GM12878 (cell line): ENCODE results near the gene MICALL1. TPM values are rescaled to one million over a fixed set of nuclear protein-coding genes. Genes with fewer than 3 reads are reported as not detected.

Source experiments
- ATAC-seq: fragments of 200-7000 bp; cut with Tn5 transposase; 3 replicates; pipeline ENCODE4 v1.9.1; 2020; ENCODE audit warnings: mild to moderate bottlenecking, moderate library complexity
- BruUV-seq: library from RNA; stranded (reverse); fragments of 400-500 nt; replicated peaks from 2 replicates; lab custom pipeline; 2021; lab: Mats Ljungman, UMichigan
- CTCF ChIA-PET: fragments of 300-600 bp; sonication (Branson Sonifier 250); formaldehyde crosslinking; extraction: SDS; loops from one replicate; lab custom pipeline; 2021; ENCODE audit warnings: inconsistent platforms; lab: Yijun Ruan, JAX
- POLR2A ChIA-PET: fragments of 350-600 bp; formaldehyde crosslinking; extraction: SDS; loops from one replicate; lab custom pipeline; 2021; ENCODE audit warnings: inconsistent platforms; lab: Charles Lee
- RAD21 ChIA-PET: fragments of 300-600 bp; sonication (Branson Sonifier 250); formaldehyde crosslinking; loops from one replicate; lab custom pipeline; 2023; ENCODE audit warnings: antibody characterized with exemption; ENCODE audit not compliant: unreplicated experiment; lab: Charles Lee
- SMC1A ChIA-PET: fragments of 300-600 bp; sonication (Branson Sonifier 250); formaldehyde crosslinking; loops from one replicate; lab custom pipeline; 2023; ENCODE audit not compliant: unreplicated experiment, uncharacterized antibody; lab: Charles Lee
- DNase-seq: peaks from one replicate; pipeline ENCODE4 v3.0.0-alpha.2; 2011; ENCODE audit warnings: low read depth, low spot score
- FAIRE-seq: peaks from 3 replicates; lab custom pipeline; 2011; peaks lifted over from hg19 to GRCh38; lab: Jason Lieb, UNC
- H2AFZ ChIP-seq: 2 replicates; pipeline ENCODE4 v1.6.0; 2011; ENCODE audit warnings: low read depth, low read length, control low read depth; ENCODE audit not compliant: control insufficient read depth
- H3K27ac ChIP-seq: 2 replicates; pipeline ENCODE4 v1.5.1; 2011; ENCODE audit warnings: control low read depth; ENCODE audit not compliant: control insufficient read depth, insufficient read depth
- H3K27me3 ChIP-seq, 2 experiments: replicated peaks in 1 of 2; 2 replicates each; pipeline versions ENCODE4 v1.6.0 to v1.6.1; 2011; ENCODE audit warnings: low read length in 1 of 2; ENCODE audit not compliant: control insufficient read depth in 2 of 2, insufficient read depth in 2 of 2
- H3K36me3 ChIP-seq, 2 experiments: 2 replicates each; pipeline ENCODE4 v1.5.1; 2011; ENCODE audit warnings: low read length in 1 of 2; ENCODE audit not compliant: control insufficient read depth in 2 of 2, insufficient read depth in 2 of 2
- H3K4me1 ChIP-seq: 2 replicates; pipeline ENCODE4 v1.6.1; 2011; ENCODE audit warnings: mild to moderate bottlenecking, low read length, moderate library complexity, mixed read lengths; ENCODE audit not compliant: control insufficient read depth, insufficient read depth
- H3K4me2 ChIP-seq: 2 replicates; pipeline ENCODE4 v1.6.0; 2011; ENCODE audit warnings: control low read depth; ENCODE audit not compliant: control insufficient read depth, insufficient read depth
- H3K4me3 ChIP-seq: fragments of 200-600 bp; sonication (generic); 2 replicates; pipeline ENCODE4 v1.5.1; 2016
- H3K79me2 ChIP-seq: 2 replicates; pipeline ENCODE4 v1.6.0; 2011; ENCODE audit warnings: low read length; ENCODE audit not compliant: control insufficient read depth, insufficient read depth
- H3K9ac ChIP-seq: 2 replicates; pipeline ENCODE4 v1.8.0; 2011; ENCODE audit warnings: low read length, control low read depth, mixed read lengths; ENCODE audit not compliant: control insufficient read depth, insufficient read depth
- H3K9me3 ChIP-seq: replicated peaks from 3 replicates; pipeline ENCODE4 v1.5.1; 2011; ENCODE audit warnings: mild to moderate bottlenecking, low read length; ENCODE audit not compliant: control insufficient read depth, insufficient read depth
- H4K20me1 ChIP-seq: 2 replicates; pipeline ENCODE4 v1.6.0; 2011; ENCODE audit not compliant: control insufficient read depth, insufficient read depth
- E2F8 ChIP-seq: fragments of 450-650 bp; IDR thresholded peaks from 2 replicates; pipeline ENCODE4 v1.6.1; 2018; ENCODE audit warnings: mild to moderate bottlenecking, low read depth, moderate library complexity; ENCODE audit not compliant: partially characterized antibody
- EGR1 ChIP-seq, 2 experiments: IDR thresholded peaks; 1 replicate in 1 of 2; 2 replicates in 1 of 2; pipeline ENCODE4 v1.6.1; 2011 to 2012; ENCODE audit warnings: low read depth in 2 of 2, low read length in 2 of 2, borderline replicate concordance in 1 of 2, mild to moderate bottlenecking in 1 of 2, moderate library complexity in 1 of 2
- NR2C1 ChIP-seq: fragments of 450-650 bp; IDR thresholded peaks from 2 replicates; pipeline ENCODE4 v1.6.1; 2017; ENCODE audit warnings: antibody characterized with exemption, mild to moderate bottlenecking, moderate library complexity
- POLR2A ChIP-seq: IDR thresholded peaks from 2 replicates; pipeline ENCODE4 v1.6.1; 2011; ENCODE audit warnings: low read depth, mild to moderate bottlenecking, low read length
- RAD51 ChIP-seq: fragments of 450-650 bp; IDR thresholded peaks from 2 replicates; pipeline ENCODE4 v1.6.1; 2016; ENCODE audit warnings: moderate library complexity, mild to moderate bottlenecking, inconsistent platforms
- RUNX3 ChIP-seq: IDR thresholded peaks from 2 replicates; pipeline ENCODE4 v1.6.1; 2012; ENCODE audit warnings: low read length, inconsistent platforms
- SMAD1 ChIP-seq: fragments of 450-650 bp; IDR thresholded peaks from 2 replicates; pipeline ENCODE4 v1.6.1; 2018; ENCODE audit warnings: mild to moderate bottlenecking, low read depth; ENCODE audit not compliant: partially characterized antibody
- STAT3 ChIP-seq: IDR thresholded peaks from 2 replicates; pipeline ENCODE4 v1.6.1; 2011; ENCODE audit warnings: low read depth, low read length, improper control_type of control experiment
- USF2 ChIP-seq: IDR thresholded peaks from 2 replicates; pipeline ENCODE4 v1.6.1; 2011; ENCODE audit warnings: low read depth, low read length, improper control_type of control experiment, borderline replicate concordance
- YBX1 ChIP-seq: fragments of 450-650 bp; IDR thresholded peaks from 2 replicates; pipeline ENCODE4 v1.6.1; 2016; ENCODE audit warnings: antibody characterized with exemption
- WGBS: methylation state at CpG from one replicate; pipeline ENCODE4 v1.1.6; 2016; ENCODE audit warnings: low lambda C conversion rate; ENCODE audit not compliant: insufficient replicate concordance, insufficient coverage; ENCODE audit errors: missing lambda C conversion rate; 5-methylcytosine and 5-hydroxymethylcytosine counted together
- in situ Hi-C: fragments of 300-500 bp; cut with MboI; formaldehyde crosslinking; loops from 9 replicates; pipeline ENCODE4 v1.14.3; 2018; ENCODE audit warnings: mixed read lengths
- intact Hi-C: fragments of 100-400 bp; cut with micrococcal nuclease; formaldehyde crosslinking; loops from one replicate; pipeline ENCODE4 v1.14.2; 2022; ENCODE audit not compliant: unreplicated experiment
- polyA plus RNA-seq, 11 experiments: library from polyadenylated mRNA; depleted of rRNA in 4 of 11; unstranded in 6 of 11; stranded (reverse) in 5 of 11; fragments of >200 nt; fragmentation: Nextera tagmentation in 4 of 11; fragmentation: Illumina TruSeq in 1 of 11; extraction: Ambion mirVana in 4 of 11; extraction: Trizol in 1 of 11; gene quantifications; 1 replicate in 1 of 11; 2 replicates in 10 of 11; pipeline versions ENCODE4 v1.2.1 to v1.2.3, GENCODE V29; 2011 to 2016; ENCODE audit warnings: inconsistent platforms in 2 of 11, missing spikeins in 2 of 11, low read depth in 1 of 11
- total RNA-seq, 4 experiments: library from RNA; depleted of rRNA in 3 of 4; stranded (reverse); fragments of >200 nt in 3 of 4; fragmentation: Illumina TruSeq in 1 of 4; extraction: Trizol in 1 of 4; gene quantifications; 2 replicates each; pipeline versions ENCODE4 v1.2.1 to v1.2.3, GENCODE V29; 2013 to 2021
- TF ChIP-seq, protein P1 (sequence below): fragments of 450-650 bp; IDR thresholded peaks from 2 replicates; pipeline ENCODE4 v1.6.1; 2016; ENCODE audit warnings: mild to moderate bottlenecking
- TF ChIP-seq, protein P2 (sequence below): fragments of 450-650 bp; formaldehyde crosslinking; IDR thresholded peaks from 2 replicates; pipeline ENCODE4 v1.4.0; 2022; ENCODE audit warnings: mild to moderate bottlenecking, moderate library complexity

MICALL1 gene
- total and polyA plus RNA-seq, 10 of the 15 experiments (the other 5 are each of a cell fraction or from before 2014, with no cell fraction given), result 0.72 to 30.7 (median 7.8) TPM

GRCh38 chr22:37967637-37968451 is 61.7 kb downstream of the MICALL1 start:
- TF ChIP-seq POLR2A (no peak; the same call in 1 of the 2 replicates), USF2 (no peak), EGR1 (IDR thresholded peaks at IDR 0.05; ENCODE audit: borderline replicate concordance in 1 of 2, low read depth in 2 of 2, low read length in 2 of 2) (no peak), SMAD1 (no peak), RAD51 (no peak), NR2C1 (no peak), RUNX3 (no peak), YBX1 (no peak), E2F8 (no peak), STAT3 (no peak)
- TF ChIP-seq, protein P1, sequence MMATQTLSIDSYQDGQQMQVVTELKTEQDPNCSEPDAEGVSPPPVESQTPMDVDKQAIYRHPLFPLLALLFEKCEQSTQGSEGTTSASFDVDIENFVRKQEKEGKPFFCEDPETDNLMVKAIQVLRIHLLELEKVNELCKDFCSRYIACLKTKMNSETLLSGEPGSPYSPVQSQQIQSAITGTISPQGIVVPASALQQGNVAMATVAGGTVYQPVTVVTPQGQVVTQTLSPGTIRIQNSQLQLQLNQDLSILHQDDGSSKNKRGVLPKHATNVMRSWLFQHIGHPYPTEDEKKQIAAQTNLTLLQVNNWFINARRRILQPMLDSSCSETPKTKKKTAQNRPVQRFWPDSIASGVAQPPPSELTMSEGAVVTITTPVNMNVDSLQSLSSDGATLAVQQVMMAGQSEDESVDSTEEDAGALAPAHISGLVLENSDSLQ, result no peak
- TF ChIP-seq, protein P2, sequence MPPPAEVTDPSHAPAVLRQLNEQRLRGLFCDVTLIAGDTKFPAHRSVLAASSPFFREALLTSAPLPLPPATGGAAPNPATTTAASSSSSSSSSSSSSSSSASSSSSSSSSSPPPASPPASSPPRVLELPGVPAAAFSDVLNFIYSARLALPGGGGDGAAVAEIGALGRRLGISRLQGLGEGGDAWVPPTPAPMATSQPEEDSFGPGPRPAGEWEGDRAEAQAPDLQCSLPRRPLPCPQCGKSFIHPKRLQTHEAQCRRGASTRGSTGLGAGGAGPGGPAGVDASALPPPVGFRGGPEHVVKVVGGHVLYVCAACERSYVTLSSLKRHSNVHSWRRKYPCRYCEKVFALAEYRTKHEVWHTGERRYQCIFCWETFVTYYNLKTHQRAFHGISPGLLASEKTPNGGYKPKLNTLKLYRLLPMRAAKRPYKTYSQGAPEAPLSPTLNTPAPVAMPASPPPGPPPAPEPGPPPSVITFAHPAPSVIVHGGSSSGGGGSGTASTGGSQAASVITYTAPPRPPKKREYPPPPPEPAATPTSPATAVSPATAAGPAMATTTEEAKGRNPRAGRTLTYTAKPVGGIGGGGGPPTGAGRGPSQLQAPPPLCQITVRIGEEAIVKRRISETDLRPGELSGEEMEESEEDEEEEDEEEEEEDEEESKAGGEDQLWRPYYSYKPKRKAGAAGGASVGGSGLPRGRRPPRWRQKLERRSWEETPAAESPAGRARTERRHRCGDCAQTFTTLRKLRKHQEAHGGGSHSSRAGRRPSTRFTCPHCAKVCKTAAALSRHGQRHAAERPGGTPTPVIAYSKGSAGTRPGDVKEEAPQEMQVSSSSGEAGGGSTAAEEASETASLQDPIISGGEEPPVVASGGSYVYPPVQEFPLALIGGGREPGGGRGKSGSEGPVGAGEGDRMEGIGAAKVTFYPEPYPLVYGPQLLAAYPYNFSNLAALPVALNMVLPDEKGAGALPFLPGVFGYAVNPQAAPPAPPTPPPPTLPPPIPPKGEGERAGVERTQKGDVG (CRISPR knock-in tag), result no peak
- TF ChIP-seq, all 136 proteins: peak for 0
- no peaks in the 10 kb centered on the region for H3K79me2 ChIP-seq
- H3K9ac ChIP-seq, result no peak overlapping the region
- ChIA-PET SMC1A (interaction anchor here (0.6 kb wide), 1 partner anchor 14 kb away, joined by 3 read pairs; the partner anchor contains the start of genes C22orf23 and POLR2F), RAD21 (no interaction called here), CTCF (interaction anchor here (1.8 to 6.1 kb wide), 3 partner anchors 14 to 150 kb away, joined by 4 to 59 read pairs (median 42); partner anchors contain the start of genes C22orf23, MICALL1 and POLR2F), POLR2A (interaction anchor here (0.6 kb wide), 1 partner anchor 18 kb away, joined by 3 read pairs; no protein-coding TSS in a partner anchor)
- H2AFZ ChIP-seq, result no peak overlapping the region
- peaks cover 17 to 19% of the 10 kb centered on the region in 2 experiments; a peak in 3 of 4 replicates for H3K36me3 ChIP-seq
- H3K4me1 ChIP-seq, result no peaks in the 10 kb centered on the region
- intact Hi-C loops, result loop anchor here (5.0 kb wide), 1 partner anchor 61 kb away; the partner anchor contains the start of gene MICALL1
- DNase-seq, result no peak
- no TSS peak for BruUV-seq
- no peaks in the 10 kb centered on the region for H3K27me3 ChIP-seq
- H3K4me3 ChIP-seq, result no peak overlapping the region
- H4K20me1 ChIP-seq, result no peaks in the 10 kb centered on the region; the same call in 1 of the 2 replicates
- in situ Hi-C loops, result no loop called here
- no peak for FAIRE-seq
- WGBS, result 91% methylated on average over 14 of the region's 14 CpGs
- no peak for ATAC-seq
- no peak overlapping the region for H3K27ac ChIP-seq
- H3K9me3 ChIP-seq, result no peaks in the 10 kb centered on the region
- H3K4me2 ChIP-seq, result no peak overlapping the region
